Activated CD8-positive, alpha-beta memory T cell treated with anti-CD3 and anti-CD28 coated beads for 48 hours (primary cell): ENCODE results near the gene VGF.
"Not testable (repeated sequence)": the region's sequence is repeated elsewhere in the genome, so short reads cannot be mapped to it uniquely, and the experiment has no call there.

Experiments
- DNase-seq, 3 experiments: peaks; one replicate each; pipeline ENCODE4 v3.0.0-alpha.2; 2020; ENCODE audit warnings: low read depth in 2 of 3, low spot score in 2 of 3

Gene VGF

GRCh38 chr7:101165075-101165957, at the start of gene VGF:
Gene VGF, minus strand, starts transcription at chr7:101165569. Its CDS starts 726 bp downstream, at chr7:101164843.
- peak; percentile 79 to 91 (median 82) for DNase-seq

GRCh38 chr7:101212014-101212413, 46.6 kb upstream of the VGF start:
- DNase-seq, result no peak

DNA sequence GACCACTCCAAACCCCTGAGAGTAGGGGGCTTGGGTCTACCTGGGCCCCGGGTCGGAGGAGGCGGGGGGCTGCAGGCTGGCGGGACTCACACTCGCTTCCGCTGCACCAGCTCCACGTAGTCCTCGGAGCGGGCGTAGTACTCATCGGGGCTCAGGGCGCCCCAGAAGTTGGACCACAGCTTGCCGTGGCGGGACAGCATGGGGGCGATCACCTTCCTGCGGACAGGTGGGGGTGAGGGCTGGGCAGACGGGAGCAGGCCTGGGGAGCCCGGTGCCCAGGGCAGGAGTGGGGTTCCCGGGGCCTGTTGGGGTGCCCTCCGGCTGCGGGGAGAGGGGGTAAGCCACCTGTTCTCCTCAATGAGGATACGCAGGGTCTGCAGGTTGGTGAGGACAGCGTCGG, 46.1 kb upstream of the VGF start:
- DNase-seq, result no peak

DNA sequence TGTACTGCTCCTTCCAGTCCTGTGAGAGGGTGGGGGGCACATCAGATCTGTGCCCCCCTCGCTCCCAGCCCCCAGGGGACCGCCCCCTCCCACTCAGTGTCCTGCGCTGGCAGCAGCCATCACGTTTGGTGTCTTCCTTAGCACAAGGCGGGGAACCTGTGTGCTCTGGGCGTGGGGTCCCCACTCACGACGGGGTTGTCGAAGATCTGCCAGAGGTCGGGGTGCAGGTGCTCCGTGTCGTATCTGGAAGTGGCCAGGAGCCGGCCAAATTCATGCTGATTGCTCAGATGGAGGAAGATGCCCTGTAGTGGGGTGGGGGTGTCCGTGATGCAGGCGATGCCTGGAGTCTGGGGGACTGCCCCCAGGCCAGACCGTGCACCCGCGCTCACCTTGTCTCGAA, 44.8 kb upstream of the VGF start:
- DNase-seq, result no peak

- no peak for DNase-seq
Observed at GRCh38 chr7:101208794-101209193, 43.4 kb upstream of the VGF start.

DNA sequence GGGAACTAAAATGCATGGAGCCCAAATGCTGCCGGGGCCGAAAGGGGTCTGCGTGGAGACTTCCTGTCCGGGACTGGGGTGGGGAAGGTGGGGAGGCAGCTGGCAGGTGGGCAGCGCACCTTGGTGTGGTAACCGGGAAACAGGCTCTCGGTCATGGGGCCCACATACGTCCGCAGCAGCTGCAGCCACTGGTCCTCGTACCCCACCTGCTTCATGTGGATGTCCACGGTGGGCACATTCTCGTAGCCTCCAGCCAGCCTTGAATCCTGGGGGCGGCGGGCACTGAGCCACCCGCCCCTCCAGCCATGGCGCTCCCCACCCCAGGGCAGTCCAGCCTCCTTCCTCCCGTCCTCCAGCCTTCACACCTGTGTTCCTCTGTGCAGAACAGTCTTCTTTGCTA, 42.1 kb upstream of the VGF start:
- no peak for DNase-seq

- no peak for DNase-seq
Observed at GRCh38 chr7:101206665-101207042, 41.3 kb upstream of the VGF start.

DNA sequence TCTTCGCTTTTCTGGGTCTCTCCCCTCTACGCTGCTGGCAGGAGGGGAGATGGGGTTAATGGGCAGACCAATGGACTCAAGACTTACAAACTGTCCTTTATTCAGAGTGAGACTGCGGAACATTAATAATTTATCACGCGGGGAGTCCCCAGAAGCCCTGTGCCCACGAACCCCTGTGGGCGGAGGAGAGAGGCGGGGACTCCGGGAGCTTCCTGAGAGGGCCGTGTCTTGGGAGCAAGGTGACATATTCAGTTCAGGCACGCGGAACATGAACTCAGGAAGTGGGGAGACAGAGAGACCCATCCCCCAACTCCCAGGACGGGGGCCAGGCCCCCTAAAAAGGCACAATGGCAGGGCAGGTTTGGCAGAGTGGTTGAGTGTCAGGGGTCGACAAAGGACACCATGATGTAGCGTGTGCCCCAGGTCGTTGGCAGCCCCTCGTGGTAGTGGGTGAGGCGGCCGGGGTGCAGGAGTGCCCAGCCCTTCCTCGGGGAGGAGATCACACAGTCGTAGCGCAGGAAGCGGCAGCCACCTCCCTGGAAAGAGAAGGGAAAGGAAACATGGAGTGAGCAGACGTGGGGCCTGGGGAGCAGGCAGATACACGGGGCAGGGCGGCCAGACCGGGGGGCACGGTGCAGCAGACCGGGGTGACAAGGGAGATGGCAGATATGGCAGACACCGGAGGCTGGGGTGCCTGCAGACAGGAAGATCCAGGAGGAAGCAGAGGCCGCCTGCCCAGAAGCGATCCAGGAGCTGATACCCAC, 40.7 kb upstream of the VGF start:
- DNase-seq, result no peak

DNA sequence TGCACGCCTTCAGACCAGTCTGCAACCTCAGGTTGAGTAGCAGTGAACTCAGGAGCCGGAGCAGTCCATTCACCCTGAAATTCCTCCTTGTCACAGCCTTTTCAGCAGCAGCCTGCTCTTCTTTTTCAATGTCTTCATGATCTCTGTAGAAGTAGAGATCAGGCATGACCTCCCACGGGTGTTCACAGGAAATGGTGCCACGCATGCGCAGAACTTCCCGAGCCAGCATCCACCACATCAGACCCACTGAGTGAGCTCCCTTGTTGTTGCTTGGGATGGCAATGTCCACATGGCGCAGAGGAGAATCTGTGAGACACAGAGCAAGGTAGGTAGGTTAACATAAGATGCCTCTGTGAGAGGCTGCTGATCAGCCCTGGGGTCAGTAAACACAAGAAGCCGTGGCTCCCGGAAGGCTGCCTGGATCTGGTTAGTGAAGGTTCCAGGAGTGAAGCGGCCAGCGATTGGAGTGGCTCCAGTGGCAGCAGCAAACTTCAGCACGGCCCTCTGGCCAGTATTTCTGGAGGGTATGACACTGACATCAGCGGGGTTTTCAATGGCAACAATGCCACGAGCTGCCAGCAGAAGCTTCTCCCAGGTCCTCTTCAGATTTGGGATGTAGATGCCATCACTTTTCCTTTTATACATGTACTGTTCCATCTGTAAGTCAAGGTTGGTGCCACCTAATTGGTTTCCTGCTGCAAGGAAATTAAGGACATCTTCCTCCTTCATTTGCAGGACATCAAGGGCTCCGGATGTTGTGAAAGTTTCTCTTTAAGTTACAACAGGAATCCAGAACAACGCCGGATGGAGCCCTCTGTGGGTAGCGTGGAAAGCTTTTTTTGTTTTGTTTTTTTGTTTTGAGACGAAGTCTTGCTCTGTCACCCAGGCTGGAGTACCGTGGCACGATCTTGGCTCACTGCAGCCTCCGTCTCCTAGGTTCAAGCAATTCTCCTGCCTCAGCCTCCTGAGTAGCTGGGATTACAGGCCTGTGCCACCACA, 38.7 kb upstream of the VGF start:
- not testable (repeated sequence) for DNase-seq

DNA sequence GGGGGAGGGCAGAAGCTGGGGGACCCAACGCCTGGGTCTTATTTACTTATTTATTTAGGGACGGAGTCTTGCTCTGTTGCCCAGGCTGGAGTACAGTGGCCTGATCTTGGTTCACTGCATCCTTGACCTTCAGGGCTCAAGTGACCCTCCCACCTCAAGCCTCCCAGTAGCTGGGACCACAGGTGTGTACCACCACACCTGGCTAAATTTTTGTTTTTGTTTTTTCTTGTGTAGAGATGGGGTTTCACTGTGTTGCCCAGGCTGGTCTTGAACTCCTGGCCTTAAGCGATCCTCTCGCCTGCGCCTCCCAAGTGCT, 37.2 kb upstream of the VGF start:
- no peak for DNase-seq

GRCh38 chr7:101201695-101202602, 36.6 kb upstream of the VGF start:
- DNase-seq, result no peak

DNA sequence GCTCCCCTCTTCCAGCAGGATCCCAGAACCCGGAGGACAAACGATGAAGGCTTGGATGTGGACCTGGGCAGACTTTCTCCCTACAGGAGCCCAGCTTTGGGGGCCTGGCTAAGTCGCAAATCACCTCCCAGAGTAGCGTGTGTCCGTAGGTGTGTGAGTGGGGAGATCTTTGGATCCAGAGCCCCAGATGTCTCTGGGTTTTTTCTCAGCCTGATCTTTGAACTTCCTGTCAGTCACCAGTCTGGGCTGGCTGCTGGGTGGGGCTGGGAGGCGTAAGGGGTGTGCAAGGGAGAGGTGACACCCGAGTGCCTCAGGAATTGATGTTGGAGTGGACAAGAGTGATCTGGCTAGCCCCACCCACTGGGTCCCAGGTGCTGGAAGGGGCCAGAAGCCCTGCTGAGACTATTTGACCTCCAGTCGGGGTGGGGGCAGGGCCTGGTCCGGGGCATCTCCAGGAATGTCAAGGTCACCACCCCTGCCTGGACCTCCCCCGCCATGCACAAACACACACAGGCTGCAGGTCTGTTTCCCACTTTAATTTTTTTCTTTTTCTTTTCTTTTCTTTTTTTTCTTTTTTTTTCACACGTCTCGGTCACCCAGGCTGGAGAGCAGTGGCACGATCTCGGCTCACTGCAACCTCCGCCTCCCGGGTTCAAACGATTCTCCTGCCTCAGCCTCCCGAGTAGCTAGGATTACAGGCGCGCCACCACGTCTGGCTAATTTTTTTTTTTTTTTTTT, 35.7 kb upstream of the VGF start, which contains the start of gene MOGAT3:
Gene MOGAT3, minus strand, starts transcription at position 175 of the 738 bp plus-strand sequence. CDS start 182 bp downstream, outside the sequence.
- DNase-seq, result no peak

DNA sequence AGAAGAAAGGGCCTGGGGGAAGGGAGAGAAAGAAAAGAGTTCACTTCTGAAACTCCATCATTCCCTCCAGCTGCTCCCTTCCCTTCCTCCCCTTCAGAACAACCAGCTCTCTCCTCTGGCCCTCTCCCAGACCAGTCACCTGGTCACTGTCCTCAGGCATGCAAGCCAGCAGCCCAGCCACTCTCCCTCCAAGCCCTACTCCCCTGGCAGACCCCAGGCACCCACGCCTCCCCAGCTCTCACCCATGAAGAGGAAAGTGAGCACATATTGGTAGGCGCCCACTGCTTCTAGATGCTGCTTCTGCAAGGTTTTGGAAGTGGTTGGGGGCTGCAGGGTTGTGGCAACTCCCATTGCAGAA, 35.1 kb upstream of the VGF start:
- DNase-seq, result no peak

GRCh38 chr7:101199522-101199921, 34.2 kb upstream of the VGF start:
- DNase-seq, result not testable (repeated sequence)

DNA sequence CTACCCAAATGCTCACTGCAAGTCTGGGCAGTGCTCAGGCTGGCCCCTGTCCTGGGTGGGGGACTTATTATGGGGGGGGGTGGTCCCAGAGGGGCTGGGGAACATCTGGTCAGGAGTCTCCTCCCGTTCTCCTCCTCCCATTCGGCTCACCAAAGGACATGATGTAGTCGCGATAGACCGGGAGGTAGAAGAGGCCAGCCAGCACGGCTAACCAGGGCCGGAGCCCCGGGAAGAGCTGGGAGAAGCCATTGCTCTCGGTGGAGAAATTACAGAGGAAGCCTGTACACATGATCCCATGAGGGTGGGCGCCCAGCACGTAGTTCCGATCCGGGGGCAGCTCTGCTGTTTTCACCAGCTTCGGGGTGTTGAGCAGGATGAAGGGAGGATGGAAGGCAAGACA, 33.1 kb upstream of the VGF start:
- DNase-seq, result no peak

GRCh38 chr7:101197991-101198390, 32.6 kb upstream of the VGF start:
- no peak for DNase-seq

GRCh38 chr7:101195884-101196283, 30.5 kb upstream of the VGF start:
- no peak for DNase-seq

DNA sequence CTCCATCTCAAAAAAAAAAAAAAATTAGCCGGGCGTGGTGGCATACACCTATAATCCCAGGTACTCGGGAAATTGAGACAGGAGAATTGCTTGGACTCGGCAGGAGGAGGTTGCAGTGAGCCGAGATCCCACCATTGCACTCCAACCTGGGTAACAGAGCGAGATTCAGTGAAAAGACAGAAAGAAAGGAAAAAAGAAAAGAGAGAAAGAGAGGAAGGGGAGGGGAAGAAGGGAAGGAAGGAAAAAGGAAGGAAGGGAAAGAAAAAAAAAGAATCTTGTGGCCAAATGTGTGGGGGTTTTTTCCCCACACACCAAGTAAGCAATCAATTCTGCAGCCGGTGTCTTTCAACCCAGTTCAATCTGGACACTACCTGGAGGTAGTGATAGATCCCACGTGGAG, 23.7 kb upstream of the VGF start:
- no peak for DNase-seq

DNA sequence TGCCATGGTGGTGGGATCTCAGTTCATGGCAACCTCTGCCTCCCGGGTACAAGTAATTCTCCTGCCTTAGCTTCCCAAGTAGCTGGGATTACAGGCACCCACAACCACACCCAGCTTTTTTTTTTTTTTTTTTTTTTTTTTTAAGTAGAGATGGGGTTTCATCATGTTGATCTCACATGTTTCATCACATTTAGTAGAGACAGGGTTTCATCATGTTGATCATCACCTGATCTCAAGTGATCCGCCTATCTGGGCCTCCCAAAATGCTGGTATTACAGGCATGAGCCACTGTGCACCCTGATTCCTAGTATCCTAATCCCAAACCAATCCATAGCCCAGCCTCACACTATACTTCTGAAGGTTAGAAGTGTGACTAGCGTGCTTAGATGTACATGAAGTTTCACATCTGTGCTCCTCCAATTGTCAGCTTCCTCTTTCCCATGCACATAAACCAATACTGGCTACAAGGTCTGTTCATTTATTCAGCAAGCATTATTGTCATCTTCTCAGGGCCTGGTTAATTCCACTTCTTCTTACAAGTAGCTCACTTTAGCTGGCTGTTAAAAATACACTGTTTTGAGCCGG, 21.6 kb upstream of the VGF start:
- DNase-seq, result no peak
